ENCODE measurements around the gene ITGA1.
"Not testable (repeated sequence)": the region's sequence is repeated elsewhere in the genome, so short reads cannot be mapped to it uniquely, and the experiment has no call there.

Gene ITGA1

DNA sequence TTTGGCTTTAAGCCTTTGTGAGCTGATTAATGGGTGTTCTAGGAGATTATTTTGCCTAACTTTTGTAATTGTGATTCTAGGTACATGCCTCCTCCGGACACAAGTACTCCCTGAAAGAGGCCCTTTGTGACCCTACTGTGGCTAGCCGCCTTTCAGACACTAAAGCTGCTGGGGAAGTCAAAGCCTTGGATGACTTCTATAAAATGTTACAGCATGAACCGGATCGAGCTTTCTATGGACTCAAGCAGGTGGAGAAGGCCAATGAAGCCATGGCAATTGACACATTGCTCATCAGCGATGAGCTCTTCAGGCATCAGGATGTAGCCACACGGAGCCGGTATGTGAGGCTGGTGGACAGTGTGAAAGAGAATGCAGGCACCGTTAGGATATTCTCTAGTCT lies 13.6 kb downstream of the ITGA1 start:
- no peak for DNase-seq (ENCODE audit: low read depth)

- no peak for DNase-seq (ENCODE audit: low read depth)
These were observed 14.7 kb downstream of the ITGA1 start for GRCh38 chr5:52802272-52802973.

DNA sequence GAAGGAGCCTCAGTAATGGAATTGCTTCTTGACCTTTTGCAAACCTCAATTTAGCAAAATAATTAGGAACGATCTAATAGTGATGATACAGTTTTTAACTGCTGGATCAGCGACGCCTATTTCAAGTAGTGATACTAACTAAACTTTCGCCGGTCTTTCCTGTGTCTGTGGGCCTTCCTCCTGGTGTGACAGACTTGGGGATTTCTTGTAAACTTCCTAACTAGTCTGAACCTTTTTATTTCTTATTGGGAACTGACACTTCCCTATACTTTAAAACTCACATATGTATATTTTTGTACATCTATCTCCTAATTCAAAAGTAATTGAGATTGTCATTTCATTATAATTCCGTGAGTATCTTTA lies 15.2 kb downstream of the ITGA1 start:
- no peak for DNase-seq (ENCODE audit: low read depth)

DNA sequence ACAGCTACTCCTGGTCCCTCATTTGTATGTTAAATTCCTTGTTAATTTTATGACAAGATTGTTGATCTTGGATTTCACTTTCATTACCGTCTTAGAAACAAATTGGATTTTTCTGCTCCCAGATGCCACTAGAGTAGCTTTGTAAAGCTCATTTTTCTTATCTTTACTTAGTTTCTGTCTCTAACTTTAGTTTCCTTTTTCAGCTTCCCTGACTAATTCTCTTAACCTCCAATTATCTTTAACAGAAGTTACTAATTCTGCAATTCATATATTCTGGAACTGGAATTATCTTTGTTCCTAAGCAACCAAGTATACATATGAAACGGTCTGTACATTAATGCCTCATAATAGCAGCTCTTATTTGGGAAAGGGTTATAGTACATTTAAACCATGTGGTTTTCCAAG lies 16.7 kb downstream of the ITGA1 start:
- DNase-seq (ENCODE audit: low read depth), result no peak

DNA sequence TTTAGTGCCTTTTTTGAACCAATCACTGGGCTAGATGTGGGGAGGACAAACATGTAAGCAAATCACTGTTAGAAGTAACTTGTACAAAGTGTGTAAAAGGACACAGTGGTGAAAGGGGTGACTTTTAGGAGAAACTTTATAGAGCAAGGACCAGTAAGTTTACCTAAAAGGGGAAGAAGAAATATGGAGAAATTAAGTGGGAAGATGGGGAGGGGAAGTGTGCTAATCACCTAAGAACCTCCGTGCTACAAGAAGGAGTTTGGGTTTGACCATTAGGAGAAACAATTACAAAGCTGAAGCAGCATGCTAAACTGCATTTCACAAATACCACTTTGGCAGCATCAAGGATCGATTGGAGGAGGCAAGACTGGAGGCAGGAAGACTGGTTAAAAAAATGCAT lies 17.3 kb downstream of the ITGA1 start:
- no peak for DNase-seq (ENCODE audit: low read depth)

DNA sequence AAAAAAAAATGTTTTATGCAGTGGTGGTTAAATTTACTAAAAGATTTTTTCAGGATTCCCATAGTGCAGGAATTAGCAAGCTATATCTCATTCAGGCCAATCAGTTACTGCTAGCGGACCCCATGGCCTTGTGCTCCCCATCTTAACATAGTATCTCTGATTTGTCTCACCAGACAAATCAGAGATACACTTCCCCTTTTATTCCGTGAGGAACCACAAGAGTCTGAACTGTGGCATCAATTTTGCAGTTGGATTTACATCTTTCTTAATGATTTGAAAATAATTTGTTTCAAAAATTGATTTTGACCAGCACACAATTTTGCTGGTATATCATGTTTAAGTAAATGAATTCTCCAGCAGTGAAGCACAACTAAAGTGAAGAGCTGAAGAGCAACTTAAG lies 17.9 kb downstream of the ITGA1 start:
- DNase-seq (ENCODE audit: low read depth), result no peak

DNA sequence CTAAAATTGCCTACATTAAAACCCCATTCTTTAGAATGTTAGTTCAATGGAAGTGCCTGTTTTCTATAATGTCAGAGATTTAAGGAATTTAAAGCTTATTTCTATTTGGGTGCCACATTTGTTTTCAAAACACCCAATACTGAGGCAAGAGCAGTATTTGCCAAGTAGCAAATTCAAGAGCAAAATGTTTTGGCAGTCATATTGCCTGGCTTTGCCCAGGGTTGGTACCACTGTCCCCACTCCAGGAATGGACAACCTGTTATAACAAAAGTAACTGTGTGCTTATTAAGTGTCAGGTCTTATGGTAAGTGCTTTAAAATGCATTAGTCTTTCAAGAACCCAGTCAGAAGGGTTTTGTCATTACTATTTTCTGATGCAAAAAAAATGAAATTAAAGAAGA lies 19.3 kb downstream of the ITGA1 start:
- DNase-seq (ENCODE audit: low read depth), result no peak

DNA sequence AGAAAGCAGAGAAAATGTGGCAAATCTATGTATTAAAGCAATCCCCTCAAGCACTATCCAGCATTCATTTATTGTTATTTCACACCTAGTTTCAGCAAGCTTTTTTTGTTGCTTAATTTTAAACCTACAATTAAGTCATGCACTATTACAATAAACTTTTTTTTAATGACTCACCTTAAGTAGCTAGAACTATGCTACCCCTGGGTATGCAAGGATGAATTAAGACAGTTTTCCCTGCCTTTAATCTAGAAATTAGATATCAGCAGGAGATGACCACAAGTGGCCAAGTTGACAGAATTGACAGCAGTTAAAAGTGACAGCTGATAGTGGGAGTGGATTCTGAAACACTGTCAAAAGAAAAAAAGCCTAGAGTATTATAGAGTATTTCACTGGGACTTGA lies 20.0 kb downstream of the ITGA1 start:
- DNase-seq (ENCODE audit: low read depth), result no peak

DNA sequence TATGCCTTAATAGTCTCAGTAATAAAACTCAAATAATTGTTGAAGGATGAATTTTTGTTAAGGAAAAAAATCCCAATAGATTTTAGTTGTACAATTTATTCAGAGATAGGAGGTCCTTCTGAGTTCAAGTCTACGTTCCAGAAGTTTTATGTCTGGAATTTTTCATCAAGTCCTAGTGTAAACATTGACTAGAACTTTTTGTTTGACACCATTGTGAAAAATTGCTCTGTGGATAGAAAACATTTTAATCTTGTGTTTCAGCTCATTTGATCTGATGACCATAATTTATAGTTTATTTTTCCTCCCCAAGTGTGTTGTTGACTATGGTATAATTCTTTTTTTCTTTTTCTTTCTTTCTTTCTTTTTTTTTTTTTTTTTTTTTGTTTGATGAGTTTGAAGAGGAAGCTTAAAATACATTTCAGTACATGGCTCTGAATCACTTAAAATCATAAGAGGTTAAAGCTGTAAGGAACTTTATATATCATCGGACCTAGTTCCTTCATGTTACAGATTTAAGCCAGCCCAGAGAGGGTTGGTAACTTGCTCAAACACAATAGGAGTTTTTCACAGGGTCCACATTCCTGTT lies 20.7 kb downstream of the ITGA1 start:
- no peak for DNase-seq (ENCODE audit: low read depth)

GRCh38 chr5:52809884-52810283 lies 22.2 kb downstream of the ITGA1 start:
- DNase-seq (ENCODE audit: low read depth), result no peak

DNA sequence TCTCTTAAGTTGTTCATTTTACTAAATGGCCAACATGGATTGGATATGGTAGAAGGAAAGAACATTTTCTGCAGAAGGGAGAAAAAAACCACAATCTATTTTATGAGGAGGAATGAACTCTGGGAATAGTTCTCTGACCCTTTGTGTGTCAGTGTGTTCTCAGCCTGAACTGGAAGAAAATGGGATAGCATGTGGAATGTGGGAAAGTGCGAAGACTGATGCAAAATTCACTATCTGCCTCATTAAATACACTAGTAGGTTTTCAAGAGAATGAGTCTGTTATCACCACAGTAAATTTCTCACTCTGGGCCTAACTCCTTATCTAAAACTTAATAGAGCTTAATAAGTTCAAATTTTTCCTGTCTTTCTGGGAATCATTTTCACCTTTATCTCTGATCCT lies 22.7 kb downstream of the ITGA1 start:
- no peak for DNase-seq (ENCODE audit: low read depth)

DNA sequence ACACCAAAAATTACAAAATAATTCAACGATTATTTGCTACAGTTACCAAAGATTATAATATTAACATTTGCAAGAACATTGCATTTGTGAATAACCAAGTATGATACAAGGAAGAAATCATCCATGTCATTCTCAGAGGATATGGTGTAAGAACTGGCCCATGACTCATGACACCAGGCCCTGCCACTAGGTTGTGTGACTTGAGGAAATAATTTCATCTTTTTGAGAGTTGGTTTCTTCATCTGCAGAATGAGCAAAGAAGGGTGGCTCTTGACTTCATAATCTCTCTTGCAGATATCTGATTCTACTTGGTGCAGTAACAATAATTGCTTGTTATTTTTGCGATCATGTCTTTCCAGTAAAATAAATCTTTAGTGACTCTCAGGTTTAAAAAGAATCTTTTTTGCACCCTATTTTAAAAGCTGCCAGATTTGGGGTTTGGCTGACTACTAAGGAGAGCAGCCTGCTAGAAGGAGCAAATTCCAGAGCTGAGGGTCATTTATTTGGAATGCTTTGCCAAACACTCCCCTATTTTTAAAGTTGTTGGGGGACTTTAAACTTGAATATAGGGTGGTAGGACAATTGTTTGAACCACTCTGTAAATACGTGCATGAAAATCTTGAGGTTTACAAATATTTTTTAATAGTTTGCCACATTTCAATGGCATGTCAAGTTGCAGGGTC lies 23.5 kb downstream of the ITGA1 start:
- DNase-seq (ENCODE audit: low read depth), result peak; percentile 59

DNA sequence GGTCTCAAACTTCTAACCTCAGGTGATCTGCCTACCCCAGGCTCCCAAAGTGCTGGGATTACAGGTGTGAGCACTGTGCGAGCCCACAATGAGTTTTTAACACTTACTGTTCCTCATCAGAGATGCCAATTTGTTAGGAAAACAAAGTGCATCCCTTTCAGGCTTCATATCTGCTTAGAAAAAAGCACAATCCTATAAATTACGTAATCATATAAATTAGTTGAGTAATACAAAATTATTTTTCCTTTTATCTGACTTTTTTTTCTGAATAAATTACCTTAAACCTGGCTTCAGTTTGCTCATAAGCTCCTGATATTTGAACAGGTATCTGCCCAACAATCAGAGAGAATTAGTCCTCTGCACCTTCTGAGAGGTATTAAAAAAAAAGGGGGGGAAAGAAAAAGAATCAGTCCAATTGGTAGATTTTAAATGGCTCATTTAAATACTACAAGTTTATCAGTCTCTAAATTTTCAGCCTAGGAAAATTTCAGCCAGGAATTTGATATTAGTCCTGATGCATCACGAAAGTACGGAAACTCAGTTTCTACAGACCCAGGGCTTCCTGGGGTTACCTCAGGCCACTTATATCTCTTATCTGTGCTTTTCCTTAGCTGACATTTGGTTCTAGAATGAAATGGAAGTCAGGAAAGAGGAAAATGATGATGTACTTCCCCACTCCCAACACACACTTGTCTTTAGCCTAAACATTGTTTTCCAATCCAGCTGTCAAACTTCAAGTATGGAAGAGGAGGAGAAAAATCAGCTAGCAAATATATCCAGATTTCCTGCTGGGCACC lies 26.8 kb downstream of the ITGA1 start:
- DNase-seq (ENCODE audit: low read depth), result no peak

GRCh38 chr5:52817818-52818217 lies 30.1 kb downstream of the ITGA1 start:
- DNase-seq (ENCODE audit: low read depth), result no peak

DNA sequence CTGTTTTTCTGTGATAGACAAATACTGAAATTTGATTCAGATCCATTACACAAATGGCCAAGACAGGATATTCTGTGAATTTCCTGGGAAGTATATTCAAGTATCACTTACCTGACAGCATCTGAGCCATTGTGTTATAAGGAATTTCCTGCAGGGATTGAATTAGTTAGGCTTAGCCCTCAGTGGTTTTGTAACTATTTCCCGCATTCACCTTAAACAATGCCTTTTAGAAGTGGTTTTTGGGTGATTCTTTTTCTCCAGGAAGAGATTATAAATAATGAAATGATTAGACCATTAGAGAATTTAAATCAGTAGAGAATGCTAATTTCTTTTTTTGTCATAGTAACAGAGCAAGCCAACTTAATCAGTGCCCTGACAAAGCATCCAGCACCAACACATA lies 30.6 kb downstream of the ITGA1 start:
- no peak for DNase-seq (ENCODE audit: low read depth)

GRCh38 chr5:52818807-52819206 lies 31.1 kb downstream of the ITGA1 start:
- not testable (repeated sequence) for DNase-seq (ENCODE audit: low read depth)

DNA sequence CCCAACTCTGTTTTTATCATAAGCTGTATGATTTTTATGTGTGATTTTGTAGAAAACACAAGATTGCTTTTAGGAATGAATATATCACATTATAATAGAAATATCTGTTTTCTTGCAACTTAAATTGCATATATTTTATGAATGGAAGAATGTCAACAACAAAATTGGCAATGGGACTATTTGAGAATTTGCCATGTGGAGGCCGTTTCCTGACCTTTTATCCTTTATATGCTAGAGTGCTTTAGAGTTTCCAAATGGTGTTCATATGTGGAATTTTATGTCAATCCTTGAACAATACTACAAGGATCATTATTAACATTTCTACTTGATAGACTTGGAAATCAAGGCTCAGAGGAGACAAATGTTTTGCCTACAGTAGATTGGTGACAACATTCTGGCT lies 34.2 kb downstream of the ITGA1 start:
- no peak for DNase-seq (ENCODE audit: low read depth)

- DNase-seq (ENCODE audit: low read depth), result no peak
These were observed 34.7 kb downstream of the ITGA1 start for GRCh38 chr5:52822437-52822836.

DNA sequence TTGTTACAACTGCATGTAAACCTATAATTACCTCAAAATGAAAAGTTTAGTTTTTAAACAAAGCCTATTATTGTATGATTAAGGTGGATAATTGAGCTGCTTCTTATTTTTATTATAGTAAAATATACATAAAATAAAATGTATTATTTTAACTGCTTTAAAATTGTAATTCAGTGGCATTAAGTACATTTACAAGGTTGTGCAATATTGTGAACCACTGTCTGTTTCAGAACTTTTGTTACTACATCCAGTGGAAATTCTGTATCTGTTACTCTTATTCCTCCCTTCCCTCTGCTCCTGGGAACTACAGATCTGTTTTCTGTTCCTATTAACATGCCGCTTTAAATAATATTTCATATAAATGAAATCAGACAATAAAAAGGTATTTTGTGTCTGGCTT lies 37.1 kb downstream of the ITGA1 start:
- no peak for DNase-seq (ENCODE audit: low read depth)

- no peak for DNase-seq (ENCODE audit: low read depth)
These were observed 38.1 kb downstream of the ITGA1 start for GRCh38 chr5:52825826-52826225.

- DNase-seq (ENCODE audit: low read depth), result no peak
These were observed 40.1 kb downstream of the ITGA1 start for GRCh38 chr5:52827815-52828214.

- DNase-seq (ENCODE audit: low read depth), result no peak
These were observed 41.9 kb downstream of the ITGA1 start for GRCh38 chr5:52829664-52830063.

DNA sequence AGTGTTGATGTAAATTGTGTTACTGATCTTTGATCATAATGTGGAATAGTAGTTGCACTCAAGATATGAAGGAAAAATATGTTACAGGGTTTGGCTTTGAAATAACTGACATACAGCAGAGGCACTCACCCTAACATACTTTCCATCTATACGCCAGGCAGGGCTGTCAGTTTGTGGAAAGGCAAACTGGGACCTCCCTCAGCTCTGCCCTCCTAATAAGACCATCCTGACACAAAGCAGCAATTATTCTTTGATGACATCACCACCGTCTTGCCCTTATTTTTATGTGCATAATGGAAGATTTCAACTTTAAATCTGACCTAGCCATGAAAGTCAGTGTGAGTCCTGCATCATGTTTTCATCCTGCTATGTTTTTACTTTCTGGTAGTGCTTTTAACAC lies 42.9 kb downstream of the ITGA1 start:
- DNase-seq (ENCODE audit: low read depth), result no peak
